Loucy (cell line): ENCODE results near the gene ECE2.

ENCODE experiments used
- EZH2phosphoT487 ChIP-seq: fragments of 200-600 bp; IDR thresholded peaks from 2 replicates; pipeline ENCODE4 v1.6.1; 2018; ENCODE audit warnings: antibody characterized with exemption, mild to moderate bottlenecking, moderate library complexity, borderline replicate concordance
- TF ChIP-seq, protein P1 (sequence below): fragments of 200-600 bp; sonication (generic); conservative IDR thresholded peaks from 2 replicates; pipeline ENCODE4 v1.5.1; 2014; ENCODE audit warnings: mild to moderate bottlenecking, antibody characterized with exemption, low read length

DNA sequence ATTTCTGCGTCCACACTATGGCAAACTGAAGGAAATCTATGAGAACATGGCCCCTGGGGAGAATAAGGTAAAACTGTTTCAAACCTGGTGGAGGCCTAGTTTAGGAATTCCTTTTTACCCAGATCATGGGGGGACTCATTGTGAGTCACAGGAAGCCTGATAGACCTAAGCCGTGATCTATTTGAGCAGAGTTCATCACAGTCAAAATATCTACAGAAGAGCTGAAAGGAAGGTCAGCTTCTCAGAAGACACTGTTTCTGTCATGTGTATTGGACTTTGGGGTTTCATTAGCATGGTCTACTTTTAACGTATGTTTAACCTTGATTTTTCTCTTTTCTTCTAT lies 24.5 kb downstream of the ECE2 start:
- TF ChIP-seq, protein P1, sequence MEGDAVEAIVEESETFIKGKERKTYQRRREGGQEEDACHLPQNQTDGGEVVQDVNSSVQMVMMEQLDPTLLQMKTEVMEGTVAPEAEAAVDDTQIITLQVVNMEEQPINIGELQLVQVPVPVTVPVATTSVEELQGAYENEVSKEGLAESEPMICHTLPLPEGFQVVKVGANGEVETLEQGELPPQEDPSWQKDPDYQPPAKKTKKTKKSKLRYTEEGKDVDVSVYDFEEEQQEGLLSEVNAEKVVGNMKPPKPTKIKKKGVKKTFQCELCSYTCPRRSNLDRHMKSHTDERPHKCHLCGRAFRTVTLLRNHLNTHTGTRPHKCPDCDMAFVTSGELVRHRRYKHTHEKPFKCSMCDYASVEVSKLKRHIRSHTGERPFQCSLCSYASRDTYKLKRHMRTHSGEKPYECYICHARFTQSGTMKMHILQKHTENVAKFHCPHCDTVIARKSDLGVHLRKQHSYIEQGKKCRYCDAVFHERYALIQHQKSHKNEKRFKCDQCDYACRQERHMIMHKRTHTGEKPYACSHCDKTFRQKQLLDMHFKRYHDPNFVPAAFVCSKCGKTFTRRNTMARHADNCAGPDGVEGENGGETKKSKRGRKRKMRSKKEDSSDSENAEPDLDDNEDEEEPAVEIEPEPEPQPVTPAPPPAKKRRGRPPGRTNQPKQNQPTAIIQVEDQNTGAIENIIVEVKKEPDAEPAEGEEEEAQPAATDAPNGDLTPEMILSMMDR = no peak
- no peak for TF ChIP-seq EZH2phosphoT487
